HL-60 (cell line): ENCODE results near the gene CERS4.

Experiments
- GABPA ChIP-seq: IDR thresholded peaks from 2 replicates; pipeline ENCODE4 v1.6.1; 2012; ENCODE audit warnings: low read depth
- POLR2AphosphoS5 ChIP-seq: IDR thresholded peaks from 2 replicates; pipeline ENCODE4 v1.6.1; 2012; ENCODE audit warnings: low read depth
- TF ChIP-seq, protein P1 (sequence below): IDR thresholded peaks from one replicate; pipeline ENCODE4 v1.5.1; 2011; ENCODE audit warnings: low read length, control low read depth, inconsistent platforms; ENCODE audit not compliant: insufficient read depth
- TF ChIP-seq, protein P2 (sequence below): IDR thresholded peaks from 2 replicates; pipeline ENCODE4 v1.6.1; 2012; ENCODE audit warnings: low read depth; ENCODE audit not compliant: insufficient replicate concordance

DNA sequence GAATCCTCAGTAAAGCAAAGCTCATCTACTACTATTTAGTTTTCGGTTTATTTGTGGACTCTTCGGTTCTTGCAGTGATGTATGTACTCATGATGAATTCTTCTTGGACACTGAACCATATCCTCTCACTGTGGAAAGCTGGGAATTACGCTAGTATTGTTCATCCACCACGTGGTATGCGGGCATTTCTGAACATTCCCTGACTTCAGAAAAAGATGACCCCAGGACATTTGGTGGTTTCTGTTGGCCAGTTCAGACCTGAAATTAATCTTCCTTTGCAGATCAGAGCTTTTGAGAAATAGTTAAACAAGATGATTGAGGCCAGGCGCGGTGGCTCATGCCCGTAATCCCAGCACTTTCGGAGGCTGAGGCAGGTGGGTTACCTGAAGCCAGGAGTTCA, 34.5 kb upstream of the CERS4 start:
- TF ChIP-seq POLR2AphosphoS5 (no peak), GABPA (no peak)
- TF ChIP-seq, protein P1, sequence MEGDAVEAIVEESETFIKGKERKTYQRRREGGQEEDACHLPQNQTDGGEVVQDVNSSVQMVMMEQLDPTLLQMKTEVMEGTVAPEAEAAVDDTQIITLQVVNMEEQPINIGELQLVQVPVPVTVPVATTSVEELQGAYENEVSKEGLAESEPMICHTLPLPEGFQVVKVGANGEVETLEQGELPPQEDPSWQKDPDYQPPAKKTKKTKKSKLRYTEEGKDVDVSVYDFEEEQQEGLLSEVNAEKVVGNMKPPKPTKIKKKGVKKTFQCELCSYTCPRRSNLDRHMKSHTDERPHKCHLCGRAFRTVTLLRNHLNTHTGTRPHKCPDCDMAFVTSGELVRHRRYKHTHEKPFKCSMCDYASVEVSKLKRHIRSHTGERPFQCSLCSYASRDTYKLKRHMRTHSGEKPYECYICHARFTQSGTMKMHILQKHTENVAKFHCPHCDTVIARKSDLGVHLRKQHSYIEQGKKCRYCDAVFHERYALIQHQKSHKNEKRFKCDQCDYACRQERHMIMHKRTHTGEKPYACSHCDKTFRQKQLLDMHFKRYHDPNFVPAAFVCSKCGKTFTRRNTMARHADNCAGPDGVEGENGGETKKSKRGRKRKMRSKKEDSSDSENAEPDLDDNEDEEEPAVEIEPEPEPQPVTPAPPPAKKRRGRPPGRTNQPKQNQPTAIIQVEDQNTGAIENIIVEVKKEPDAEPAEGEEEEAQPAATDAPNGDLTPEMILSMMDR: no peak
- TF ChIP-seq, protein P2, sequence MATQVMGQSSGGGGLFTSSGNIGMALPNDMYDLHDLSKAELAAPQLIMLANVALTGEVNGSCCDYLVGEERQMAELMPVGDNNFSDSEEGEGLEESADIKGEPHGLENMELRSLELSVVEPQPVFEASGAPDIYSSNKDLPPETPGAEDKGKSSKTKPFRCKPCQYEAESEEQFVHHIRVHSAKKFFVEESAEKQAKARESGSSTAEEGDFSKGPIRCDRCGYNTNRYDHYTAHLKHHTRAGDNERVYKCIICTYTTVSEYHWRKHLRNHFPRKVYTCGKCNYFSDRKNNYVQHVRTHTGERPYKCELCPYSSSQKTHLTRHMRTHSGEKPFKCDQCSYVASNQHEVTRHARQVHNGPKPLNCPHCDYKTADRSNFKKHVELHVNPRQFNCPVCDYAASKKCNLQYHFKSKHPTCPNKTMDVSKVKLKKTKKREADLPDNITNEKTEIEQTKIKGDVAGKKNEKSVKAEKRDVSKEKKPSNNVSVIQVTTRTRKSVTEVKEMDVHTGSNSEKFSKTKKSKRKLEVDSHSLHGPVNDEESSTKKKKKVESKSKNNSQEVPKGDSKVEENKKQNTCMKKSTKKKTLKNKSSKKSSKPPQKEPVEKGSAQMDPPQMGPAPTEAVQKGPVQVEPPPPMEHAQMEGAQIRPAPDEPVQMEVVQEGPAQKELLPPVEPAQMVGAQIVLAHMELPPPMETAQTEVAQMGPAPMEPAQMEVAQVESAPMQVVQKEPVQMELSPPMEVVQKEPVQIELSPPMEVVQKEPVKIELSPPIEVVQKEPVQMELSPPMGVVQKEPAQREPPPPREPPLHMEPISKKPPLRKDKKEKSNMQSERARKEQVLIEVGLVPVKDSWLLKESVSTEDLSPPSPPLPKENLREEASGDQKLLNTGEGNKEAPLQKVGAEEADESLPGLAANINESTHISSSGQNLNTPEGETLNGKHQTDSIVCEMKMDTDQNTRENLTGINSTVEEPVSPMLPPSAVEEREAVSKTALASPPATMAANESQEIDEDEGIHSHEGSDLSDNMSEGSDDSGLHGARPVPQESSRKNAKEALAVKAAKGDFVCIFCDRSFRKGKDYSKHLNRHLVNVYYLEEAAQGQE: no peak
